Large intestine (tissue), 3 donors: ENCODE results near the gene CAPRIN1. TPM values are rescaled to one million over a fixed set of nuclear protein-coding genes. Genes with fewer than 3 reads are reported as not detected.
"Not testable (repeated sequence)": the region's sequence is repeated elsewhere in the genome, so short reads cannot be mapped to it uniquely, and the experiment has no call there.

Source experiments
- DNase-seq, 2 donors: peaks; one replicate each; pipeline versions ENCODE4 v3.0.0 to v3.0.0-alpha.2; 2013
- H3K27ac ChIP-seq: one replicate; pipeline ENCODE4 v1.5.1; 2013; ENCODE audit warnings: low read length
- H3K27me3 ChIP-seq: 2 replicates; pipeline ENCODE4 v1.6.1; 2013; ENCODE audit warnings: low read length; ENCODE audit not compliant: control insufficient read depth, insufficient read depth
- H3K36me3 ChIP-seq: 2 replicates; pipeline ENCODE4 v1.6.1; 2013; ENCODE audit warnings: low read length; ENCODE audit not compliant: control insufficient read depth, insufficient read depth
- H3K4me1 ChIP-seq: one replicate; pipeline ENCODE4 v1.6.1; 2013; ENCODE audit warnings: low read length; ENCODE audit not compliant: control insufficient read depth, insufficient read depth
- H3K4me3 ChIP-seq: one replicate; pipeline ENCODE4 v1.5.1; 2013; ENCODE audit warnings: low read length
- H3K9me3 ChIP-seq: one replicate; pipeline ENCODE4 v1.6.1; 2013; ENCODE audit warnings: mild to moderate bottlenecking, low read depth, low read length, moderate library complexity; ENCODE audit not compliant: control insufficient read depth
- WGBS: methylation state at CpG from one replicate; pipeline ENCODE4 v1.1.5; 2013; ENCODE audit warnings: low lambda C conversion rate; ENCODE audit not compliant: insufficient coverage; 5-methylcytosine and 5-hydroxymethylcytosine counted together
- polyA plus RNA-seq: library from polyadenylated mRNA; unstranded; fragments of 120-200 nt; gene quantifications from one replicate; pipeline ENCODE4 v1.2.1, GENCODE V29; 2013

CAPRIN1 gene
- polyA plus RNA-seq, 1 donor = 162 TPM

DNA sequence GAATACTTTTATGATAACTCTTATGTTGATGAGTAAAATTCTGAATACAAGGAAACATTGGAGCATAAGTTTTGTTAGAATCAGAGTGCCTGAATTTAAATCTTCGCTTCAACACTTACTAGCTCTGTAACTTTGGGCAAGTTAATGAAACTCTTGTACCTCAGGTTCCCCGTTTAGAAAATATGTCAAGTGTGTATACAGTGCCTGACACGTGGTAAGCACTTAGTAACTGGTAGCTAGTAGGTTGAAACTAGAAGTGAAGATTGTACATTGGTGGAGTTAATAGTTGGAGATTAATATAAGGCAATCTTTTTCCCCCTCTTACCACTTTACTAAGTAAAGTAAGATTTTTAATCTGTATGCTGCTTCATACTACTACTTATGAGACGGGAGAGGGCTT, 29.1 kb downstream of the CAPRIN1 start:
- Histone ChIP-seq H3K27ac (no peak overlapping the region), H3K9me3 (no peaks in the 10 kb centered on the region), H3K36me3 (peaks cover 78% of the 10 kb centered on the region), H3K4me3 (no peak overlapping the region), H3K4me1 (no peaks in the 10 kb centered on the region), H3K27me3 (no peaks in the 10 kb centered on the region)
- DNase-seq = no peak
- WGBS = 83% methylated on average over 1 of the region's 4 CpGs

DNA sequence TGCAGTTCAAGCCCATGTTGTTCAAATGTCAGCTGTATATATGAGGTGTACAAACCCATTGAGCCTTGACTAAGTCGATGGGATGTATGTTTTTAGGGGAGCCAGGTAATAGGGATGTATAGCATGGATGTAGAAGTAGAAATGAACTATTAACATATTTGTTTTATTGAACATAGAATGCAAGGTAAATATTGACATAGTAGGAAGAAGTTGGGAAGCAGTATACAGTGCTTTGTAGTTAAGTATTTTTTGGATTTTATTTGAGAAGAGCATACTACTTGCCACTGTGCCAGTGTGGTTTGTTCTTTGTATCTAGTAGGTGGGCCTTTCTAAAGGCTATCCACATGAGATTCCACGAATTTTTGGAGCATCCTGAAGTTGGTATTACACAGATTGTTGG, 33.1 kb downstream of the CAPRIN1 start:
- DNase-seq = no peak
- Histone ChIP-seq H3K4me1 (no peaks in the 10 kb centered on the region), H3K4me3 (no peak overlapping the region), H3K36me3 (peaks cover 78% of the 10 kb centered on the region), H3K9me3 (no peaks in the 10 kb centered on the region), H3K27me3 (no peaks in the 10 kb centered on the region), H3K27ac (no peak overlapping the region)
- WGBS = 100% methylated on average over 1 of the region's 2 CpGs

- Histone ChIP-seq H3K27ac (no peak overlapping the region), H3K9me3 (no peaks in the 10 kb centered on the region), H3K4me1 (no peaks in the 10 kb centered on the region), H3K4me3 (no peak overlapping the region), H3K27me3 (no peaks in the 10 kb centered on the region), H3K36me3 (peaks cover 79% of the 10 kb centered on the region)
- DNase-seq = no peak
- 93% methylated on average over 4 of the region's 4 CpGs for WGBS
Measured at GRCh38 chr11:34086554-34087283, 35.2 kb downstream of the CAPRIN1 start.

GRCh38 chr11:34091825-34092224, 40.3 kb downstream of the CAPRIN1 start:
- no CpG with 5 or more reads among the region's 1 CpG for WGBS
- no peaks in the 10 kb centered on the region for H3K9me3 ChIP-seq
- H3K27me3 ChIP-seq = no peaks in the 10 kb centered on the region
- H3K36me3 ChIP-seq = peaks cover 77% of the 10 kb centered on the region
- H3K4me1 ChIP-seq = no peaks in the 10 kb centered on the region
- no peak for DNase-seq
- no peak overlapping the region for H3K27ac ChIP-seq
- H3K4me3 ChIP-seq = no peak overlapping the region

GRCh38 chr11:34094900-34095299, 43.4 kb downstream of the CAPRIN1 start:
- no CpG with 5 or more reads among the region's 2 CpGs for WGBS
- not testable (repeated sequence) for DNase-seq, H3K4me1 ChIP-seq, H3K27me3 ChIP-seq, H3K27ac ChIP-seq, H3K9me3 ChIP-seq, H3K4me3 ChIP-seq
- peaks cover 83% of the 10 kb centered on the region for H3K36me3 ChIP-seq

DNA sequence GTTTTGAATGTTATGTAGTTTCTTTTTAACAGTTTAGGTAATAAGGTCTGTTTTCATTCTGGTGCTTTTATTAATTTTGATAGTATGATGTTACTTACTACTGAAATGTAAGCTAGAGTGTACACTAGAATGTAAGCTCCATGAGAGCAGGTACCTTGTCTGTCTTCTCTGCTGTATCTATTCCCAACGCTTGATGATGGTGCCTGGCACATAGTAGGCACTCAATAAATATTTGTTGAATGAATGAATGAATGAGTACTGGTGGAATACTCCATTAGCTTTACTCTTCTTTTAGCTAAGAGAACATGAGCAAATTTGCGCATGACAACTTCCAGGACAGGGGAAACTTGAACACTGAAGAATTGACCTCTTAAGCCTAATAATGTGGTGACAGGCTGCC, 47.3 kb downstream of the CAPRIN1 start:
- no peaks in the 10 kb centered on the region for H3K9me3 ChIP-seq
- H3K27ac ChIP-seq = no peak overlapping the region
- peaks cover 63% of the 10 kb centered on the region for H3K36me3 ChIP-seq
- no peak for DNase-seq
- H3K4me1 ChIP-seq = no peaks in the 10 kb centered on the region
- H3K4me3 ChIP-seq = no peak overlapping the region
- H3K27me3 ChIP-seq = no peaks in the 10 kb centered on the region
- WGBS = 100% methylated on average over 2 of the region's 2 CpGs

DNA sequence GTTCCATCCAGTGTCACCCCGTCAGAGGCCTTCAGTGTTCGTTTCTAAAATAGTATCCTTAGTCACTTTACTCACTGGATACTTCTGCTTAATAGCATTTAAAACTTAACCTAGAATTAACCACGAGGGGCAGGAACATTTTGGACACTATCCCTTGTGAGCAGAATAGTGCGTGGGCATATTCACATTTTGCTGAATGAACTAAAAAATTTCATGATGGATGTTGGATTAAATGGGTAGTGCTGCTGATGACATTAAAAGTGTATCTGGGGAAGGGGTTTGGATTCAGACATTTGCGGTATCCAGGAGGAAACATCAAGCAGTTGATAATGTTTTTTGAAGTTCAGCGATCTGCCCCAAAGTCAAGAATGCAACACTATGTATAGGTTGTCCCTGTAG, 53.1 kb downstream of the CAPRIN1 start:
- peak overlapping the region; percentile 70 for H3K4me3 ChIP-seq
- H3K4me1 ChIP-seq = peaks cover 7% of the 10 kb centered on the region
- H3K9me3 ChIP-seq = no peaks in the 10 kb centered on the region
- H3K27ac ChIP-seq = peak overlapping the region; percentile 82
- no peaks in the 10 kb centered on the region for H3K27me3 ChIP-seq
- WGBS = no CpG with 5 or more reads among the region's 6 CpGs
- DNase-seq = no peak
- H3K36me3 ChIP-seq = peaks cover 31% of the 10 kb centered on the region

DNA sequence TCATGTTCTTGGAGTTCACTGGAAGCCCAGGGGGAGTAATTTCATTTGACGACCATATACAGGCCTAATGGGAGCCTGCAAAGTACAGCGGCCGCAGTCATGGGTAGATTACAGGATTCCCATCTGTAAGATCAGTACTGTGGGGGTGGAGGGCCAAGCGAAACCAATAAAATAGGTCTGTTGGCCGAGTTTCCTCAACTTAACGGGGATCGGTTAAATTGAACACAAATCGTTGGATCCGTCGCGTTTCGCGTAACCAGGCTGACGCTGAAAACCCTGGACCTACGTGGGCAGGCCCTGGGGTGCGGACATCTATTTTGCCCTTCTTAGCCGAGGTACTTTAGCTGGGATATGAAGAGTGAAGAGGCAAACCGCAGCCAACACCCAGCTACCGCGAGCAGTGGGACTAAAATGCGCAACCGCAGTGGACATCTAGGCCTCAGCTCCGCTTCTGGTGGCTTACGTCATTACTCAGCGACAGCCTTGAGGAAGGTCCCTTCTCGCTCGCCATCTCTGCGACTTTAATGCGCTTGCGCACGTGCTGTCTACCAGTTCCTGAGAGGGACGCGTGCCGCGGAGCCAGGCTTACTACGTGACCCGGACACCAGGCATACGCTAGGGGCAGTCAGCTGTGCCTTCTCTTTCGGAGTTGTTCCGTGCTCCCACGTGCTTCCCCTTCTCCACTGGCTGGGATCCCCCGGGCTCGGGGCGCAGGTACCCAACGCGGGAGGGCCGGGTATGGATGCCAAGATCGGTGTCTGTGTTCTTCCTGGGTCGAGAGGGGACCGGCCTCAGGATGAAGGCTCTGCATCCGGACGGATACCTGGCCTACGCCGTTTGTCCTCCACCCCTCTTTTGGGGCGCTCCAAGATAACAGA, 53.8 kb downstream of the CAPRIN1 start, which contains the start of gene NAT10:
Gene NAT10, plus strand, starts transcription at position 551 of the 878 bp plus-strand sequence. CDS start 2,597 bp downstream, outside the sequence.
- H3K4me3 ChIP-seq = peak within 1 kb of the TSS; percentile 70
- no peaks in the 10 kb centered on the region for H3K9me3 ChIP-seq
- H3K36me3 ChIP-seq = peaks cover 32% of the 10 kb centered on the region
- no peaks in the 10 kb centered on the region for H3K27me3 ChIP-seq
- H3K27ac ChIP-seq = peak within 1 kb of the TSS; percentile 82
- DNase-seq = peak; percentile 98
- no CpG with 5 or more reads among the region's 55 CpGs for WGBS
- peaks cover 7% of the 10 kb centered on the region for H3K4me1 ChIP-seq

DNA sequence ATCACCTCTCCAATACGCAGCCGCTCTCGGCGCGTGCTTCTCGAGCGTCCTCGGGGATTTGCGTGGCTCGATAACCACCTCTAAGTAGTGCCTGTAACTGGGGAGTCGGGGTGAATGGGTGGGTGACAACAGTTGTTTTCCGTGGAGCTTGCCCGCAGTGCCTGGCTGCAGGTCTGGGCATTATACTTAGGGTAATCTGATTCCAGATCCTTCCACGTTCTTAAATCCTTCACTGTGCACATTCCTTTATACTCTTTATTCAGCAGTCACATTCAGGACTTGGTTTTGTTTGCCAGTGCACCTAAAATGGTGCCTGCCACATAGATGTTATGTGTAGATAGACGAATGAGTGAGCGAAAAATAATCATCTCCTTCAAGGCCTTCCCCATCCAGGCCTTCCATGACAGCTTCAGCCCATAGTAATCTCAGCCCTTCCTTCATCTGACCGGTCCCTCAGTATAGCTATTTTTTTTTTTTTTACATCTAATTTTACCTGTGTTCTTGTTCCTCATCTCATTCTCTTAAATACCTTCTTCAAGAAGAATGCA, 54.5 kb downstream of the CAPRIN1 start:
- peaks cover 7% of the 10 kb centered on the region for H3K4me1 ChIP-seq
- H3K27me3 ChIP-seq = no peaks in the 10 kb centered on the region
- peak overlapping the region; percentile 82 for H3K27ac ChIP-seq
- no peaks in the 10 kb centered on the region for H3K9me3 ChIP-seq
- WGBS = 13% methylated on average over 2 of the region's 17 CpGs
- peaks cover 32% of the 10 kb centered on the region for H3K36me3 ChIP-seq
- no peak for DNase-seq
- peak overlapping the region; percentile 70 for H3K4me3 ChIP-seq

DNA sequence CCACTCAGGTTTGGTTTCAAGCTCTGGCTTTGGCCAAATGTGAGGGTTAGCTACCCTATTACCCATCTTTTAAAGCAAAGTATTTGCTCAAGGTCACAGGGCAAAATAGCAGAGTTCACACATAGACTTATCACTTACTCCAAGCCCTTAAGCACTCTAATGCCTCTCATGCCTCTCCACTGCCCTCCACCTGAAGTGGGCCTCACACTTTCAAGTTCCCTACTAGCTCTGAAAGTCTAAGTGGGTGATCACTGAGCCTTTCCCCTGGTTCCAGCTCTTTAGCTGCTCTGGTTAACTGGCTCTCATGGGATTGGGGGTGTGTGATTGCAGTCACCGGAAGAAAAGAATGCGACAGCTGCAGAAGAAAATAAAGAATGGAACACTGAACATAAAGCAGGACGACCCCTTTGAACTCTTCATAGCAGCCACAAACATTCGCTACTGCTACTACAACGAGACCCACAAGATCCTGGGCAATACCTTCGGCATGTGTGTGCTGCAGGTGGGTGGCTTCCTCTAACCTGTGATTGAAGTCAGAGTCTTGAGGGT, 60.3 kb downstream of the CAPRIN1 start:
- H3K27ac ChIP-seq = no peak overlapping the region
- no peak for DNase-seq
- H3K9me3 ChIP-seq = no peaks in the 10 kb centered on the region
- no peaks in the 10 kb centered on the region for H3K4me1 ChIP-seq
- WGBS = no CpG with 5 or more reads among the region's 6 CpGs
- no peak overlapping the region for H3K4me3 ChIP-seq
- H3K36me3 ChIP-seq = peaks cover 81% of the 10 kb centered on the region
- no peaks in the 10 kb centered on the region for H3K27me3 ChIP-seq
